ENCODE data around the gene TCEAL9.
"Not testable (repeated sequence)": the region's sequence is repeated elsewhere in the genome, so short reads cannot be mapped to it uniquely, and the experiment has no call there.

TCEAL9 gene, protein sequence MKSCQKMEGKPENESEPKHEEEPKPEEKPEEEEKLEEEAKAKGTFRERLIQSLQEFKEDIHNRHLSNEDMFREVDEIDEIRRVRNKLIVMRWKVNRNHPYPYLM
- total RNA-seq, result 0 to 0.59 (median 0.34) reads per million in 4 donors

DNA sequence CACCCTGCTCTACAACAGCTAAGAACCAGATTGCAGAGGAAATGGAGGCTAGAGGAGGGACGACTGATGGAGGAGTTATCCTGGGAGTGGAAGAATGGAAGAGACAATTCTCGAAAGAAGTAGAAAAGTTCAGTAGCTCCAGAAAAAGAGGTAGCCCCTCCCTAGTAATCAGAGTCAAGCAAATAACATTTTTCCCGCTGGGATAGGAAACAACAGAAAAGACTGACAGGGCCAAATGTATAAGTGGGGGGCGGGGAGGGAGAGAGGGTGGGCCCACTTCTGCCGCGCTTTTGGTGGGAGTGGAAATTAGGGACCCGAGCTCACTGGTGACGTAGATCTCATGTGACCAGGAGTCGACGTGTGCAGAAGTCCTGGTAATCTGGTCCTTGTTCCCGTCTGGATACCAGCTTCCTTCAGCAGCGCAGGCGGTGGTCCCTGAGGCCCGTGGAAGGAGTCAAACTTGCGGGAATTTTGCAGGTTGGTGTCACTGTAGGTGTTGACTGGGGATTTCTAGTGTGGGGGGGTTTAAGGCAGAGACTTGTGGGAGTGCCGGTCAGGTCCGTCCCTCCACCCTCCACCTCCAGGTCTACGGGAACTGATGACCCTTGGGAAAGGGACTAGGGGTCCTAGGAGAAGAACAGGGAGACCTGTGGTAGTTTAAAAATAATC is at the start of gene TCEAL9:
Gene TCEAL9, plus strand, starts transcription at position 377 of the 669 bp plus-strand sequence. CDS start 1,179 bp downstream, outside the sequence.
- DNase-seq, result no peak

DNA sequence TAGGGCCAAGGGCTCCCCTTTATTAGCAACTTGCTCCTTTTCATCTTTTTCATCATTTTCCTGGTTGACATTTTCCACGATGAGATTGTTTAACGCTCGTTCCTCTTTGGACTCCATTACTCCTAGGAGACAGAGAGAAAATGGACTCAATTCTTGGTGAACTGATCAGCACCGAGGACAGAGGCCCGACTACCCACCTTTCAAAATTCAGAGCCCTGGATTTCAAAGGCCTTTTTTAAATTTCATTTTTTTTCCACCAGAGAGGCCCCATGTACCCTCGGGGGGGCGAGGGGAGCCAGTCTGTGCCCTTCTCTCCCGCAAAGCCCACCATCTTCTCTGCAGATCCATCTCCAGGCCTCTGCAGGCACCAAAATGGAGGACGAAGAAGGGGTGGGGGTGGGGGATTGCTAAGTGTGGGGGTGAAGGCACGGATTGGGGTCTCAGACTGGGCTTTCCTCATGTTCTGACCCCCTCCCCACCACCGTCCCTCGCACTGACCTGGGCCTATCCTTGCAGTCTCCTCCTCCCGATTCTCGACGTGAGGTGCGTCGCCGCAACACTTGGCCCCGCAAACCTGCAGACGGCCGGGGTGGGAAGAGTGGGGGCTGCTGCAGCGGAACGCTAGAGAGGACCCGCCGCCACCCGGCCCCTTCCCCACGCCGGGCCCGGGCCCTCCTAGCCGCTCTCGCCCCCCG is 46.3 kb upstream of the TCEAL9 start:
- no peak for DNase-seq

DNA sequence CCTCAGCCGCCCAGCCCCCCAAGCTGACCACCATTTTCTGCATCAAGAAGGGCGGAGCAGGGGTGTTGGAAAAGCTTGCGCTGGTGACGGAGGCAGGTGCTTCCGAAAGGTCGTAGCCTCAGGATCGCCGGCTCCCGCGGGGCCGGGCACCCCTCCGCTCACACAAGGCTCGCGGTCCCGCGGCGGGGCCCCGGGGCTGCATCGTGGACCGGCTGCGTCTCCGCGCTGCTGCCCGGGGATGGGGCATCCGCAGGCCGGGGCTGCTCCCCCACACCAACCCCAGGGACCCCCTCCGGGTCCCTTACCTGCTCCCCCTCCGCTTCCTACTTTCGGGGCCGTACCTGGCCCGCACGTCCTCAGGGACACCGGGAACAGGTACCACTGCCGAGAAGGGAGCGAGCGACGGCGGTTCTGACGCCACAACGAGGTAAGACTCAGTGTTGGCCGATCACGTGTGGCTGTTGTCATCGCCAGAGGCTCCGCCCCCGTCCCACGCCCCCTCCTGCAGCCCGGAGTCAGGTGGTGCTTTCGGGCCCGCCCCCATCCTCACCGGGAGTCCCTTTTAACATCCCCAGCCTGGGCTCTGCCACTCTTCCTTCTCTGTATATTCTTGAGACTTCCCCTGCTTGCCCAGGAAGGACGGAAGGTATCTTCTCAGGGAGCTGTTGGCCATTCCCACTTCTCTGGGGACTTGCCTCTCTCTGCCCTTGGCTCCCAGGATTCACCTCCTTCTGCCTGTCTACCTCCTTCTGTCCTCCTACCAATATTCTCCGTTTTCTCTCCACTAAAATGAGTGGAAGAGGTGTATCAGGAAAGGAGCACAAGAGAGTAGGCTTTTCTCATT is 45.5 kb upstream of the TCEAL9 start, which contains the start of gene BEX2:
Gene BEX2, minus strand, starts transcription at position 436 of the 844 bp plus-strand sequence. CDS start 1,014 bp downstream, outside the sequence.
- peak; percentile 70 to 82 (median 77) for DNase-seq

DNA sequence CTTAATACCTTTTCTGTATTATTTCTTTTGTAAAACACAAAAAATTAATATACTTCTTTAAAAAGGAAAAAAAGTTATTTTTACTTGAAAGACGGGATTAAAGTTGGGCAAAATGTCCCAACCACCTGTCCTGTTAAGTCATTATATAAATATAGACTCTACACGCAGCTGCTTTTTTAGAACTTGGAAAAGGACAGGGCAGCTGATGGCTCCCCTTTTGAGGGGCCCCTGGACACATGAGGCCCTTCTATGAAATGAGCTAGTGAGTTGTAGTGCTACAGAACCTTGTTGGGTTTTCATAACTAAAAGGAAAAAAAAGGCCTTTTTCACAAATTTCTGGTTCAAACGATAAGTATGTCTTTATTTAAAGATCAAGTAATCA is 44.9 kb upstream of the TCEAL9 start:
- no peak for DNase-seq

DNA sequence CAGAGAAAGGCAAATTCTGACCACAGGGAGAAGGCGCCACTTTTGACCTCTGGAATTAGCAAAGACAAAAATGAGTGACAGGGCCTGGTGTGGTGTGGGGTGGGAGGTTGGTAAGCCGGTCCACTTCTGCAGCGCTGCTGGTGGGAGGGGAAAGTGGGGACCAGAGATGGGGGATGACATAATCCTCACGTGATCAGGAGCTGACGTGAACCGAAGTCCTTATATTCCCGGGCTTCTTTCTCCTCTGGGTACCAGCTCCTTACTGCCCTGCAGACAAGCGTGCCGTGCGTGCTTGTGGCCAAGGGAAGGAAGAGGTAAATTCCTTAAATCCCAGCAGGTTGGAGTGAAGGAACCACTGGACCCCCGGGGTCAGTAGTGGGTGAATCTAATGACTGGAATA is 26.3 kb upstream of the TCEAL9 start, which contains the start of gene TCEAL7:
Gene TCEAL7, plus strand, starts transcription at position 249 of the 400 bp plus-strand sequence. CDS start 1,165 bp downstream, outside the sequence.
- no peak for DNase-seq

DNA sequence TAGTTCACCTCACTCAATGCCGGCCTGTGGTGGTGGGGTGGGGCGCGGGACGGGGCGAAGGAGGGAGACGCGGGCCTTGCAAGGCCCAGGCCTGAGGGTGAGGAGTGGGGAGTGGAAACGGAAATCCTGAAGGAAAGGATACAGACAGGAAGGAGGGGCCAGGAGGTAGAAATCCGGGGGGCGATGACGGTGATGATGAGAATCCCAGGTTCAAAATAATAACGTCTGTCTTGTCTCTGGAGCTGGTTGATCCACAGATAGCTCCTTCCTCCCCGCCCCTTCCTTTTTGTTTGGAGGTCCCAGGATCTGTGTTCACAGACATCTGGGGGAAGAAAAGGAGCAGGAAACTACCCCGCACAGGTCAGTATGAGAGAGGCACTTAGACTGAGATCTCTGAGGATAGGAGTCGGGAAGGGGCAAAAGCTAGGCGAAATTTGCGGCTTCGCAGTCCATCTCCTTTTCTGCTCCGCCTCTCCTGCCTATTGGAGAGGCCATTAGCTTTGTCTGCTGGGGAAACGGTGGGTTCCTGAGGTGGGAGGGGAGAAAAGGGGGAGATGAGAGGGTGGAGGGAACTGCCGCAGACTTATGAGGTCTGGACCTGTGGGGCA is 25.5 kb upstream of the TCEAL9 start:
- DNase-seq, result no peak

DNA sequence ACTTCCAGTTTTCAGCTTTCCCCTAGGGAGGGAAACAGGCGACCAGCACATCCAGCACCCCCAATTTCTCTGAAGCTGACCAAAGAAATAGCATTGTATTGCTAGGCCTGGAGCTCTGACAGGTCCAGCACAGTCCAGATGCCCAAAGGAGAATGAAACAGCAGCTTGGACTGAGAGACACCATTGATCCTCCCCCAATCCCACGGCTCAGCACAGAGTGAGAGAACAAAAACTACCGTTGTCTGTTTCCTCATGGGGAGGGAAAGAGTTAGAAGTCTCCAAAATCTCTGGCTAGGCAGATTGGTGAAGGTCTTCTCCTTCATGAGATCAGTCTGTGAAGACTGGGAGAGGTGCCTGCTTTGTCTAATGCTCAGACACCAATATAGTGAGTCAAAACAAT is 17.6 kb upstream of the TCEAL9 start:
- DNase-seq, result no peak

DNA sequence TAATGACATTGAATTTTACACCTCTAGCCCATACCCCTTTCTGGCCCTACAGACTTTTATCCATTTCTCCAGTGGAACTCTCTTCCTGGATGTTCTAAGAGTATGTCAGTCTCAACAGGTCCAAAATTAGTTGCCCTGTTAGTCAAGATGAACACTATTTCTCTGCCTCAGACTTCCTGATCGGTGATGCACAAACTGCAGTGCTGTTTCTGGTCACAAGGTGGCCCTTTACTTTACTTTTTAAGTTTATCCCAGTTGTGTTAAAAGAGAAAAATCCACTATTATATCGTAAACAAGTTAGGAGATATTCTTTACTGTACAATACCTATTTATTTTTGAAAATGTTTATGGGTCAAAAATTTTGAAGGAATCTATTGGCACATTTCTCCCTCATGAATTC is 13.2 kb upstream of the TCEAL9 start:
- DNase-seq, result peak in 3 of 5 donors; percentile 3 to 27 (median 10)

DNA sequence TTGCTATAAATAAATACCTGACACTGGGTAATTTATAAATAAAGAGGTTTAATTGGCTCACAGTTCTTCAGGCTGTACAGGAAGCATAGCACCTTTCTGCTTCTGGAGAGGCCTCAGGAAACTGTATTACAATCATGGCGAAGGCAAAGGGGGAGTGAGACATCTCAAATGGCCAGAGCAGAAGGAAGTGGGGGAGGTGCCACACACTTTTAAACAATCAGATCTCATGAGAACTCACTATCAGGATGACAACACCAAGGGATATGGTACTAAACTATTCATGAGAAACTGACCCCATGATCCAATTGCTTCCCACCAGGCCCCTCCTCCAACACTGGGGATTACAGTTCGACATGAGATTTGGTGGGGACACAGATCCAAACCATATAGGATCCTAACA is 11.7 kb upstream of the TCEAL9 start:
- DNase-seq, result no peak

DNA sequence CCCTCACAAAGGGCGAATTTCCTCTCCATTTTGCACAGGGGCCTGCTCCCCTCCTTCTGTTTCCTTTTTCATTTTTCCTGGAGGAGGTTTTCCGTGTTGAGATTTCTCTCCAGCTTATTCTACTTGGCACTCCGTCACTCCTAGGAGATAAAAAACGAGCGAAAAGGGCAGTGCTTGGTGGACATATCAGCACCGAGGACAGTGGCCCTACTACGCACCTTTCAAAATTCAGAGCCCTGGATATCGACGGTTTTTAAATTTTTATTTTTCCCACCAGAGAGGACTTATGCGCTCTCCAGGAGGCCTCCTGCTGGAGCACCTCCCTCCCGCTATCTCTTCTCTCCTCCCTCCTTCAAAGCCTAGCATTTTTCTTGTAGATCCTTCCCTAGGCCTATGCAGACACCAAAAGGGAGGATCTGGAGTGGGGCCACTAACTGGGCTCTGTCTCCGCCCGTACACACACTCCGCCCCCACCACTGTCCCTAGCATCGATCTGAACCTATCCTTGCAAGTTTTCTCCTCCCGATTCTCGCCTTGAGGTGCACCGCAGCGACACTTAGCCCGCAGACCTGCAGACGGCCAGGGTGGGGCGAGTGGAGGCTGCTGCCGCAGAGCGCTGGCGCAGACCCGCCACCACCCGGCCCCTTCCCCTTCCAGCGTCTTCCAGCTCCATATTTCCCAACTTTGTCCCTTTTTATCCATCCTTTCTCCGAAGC is 8.5 kb upstream of the TCEAL9 start:
- DNase-seq, result no peak

DNA sequence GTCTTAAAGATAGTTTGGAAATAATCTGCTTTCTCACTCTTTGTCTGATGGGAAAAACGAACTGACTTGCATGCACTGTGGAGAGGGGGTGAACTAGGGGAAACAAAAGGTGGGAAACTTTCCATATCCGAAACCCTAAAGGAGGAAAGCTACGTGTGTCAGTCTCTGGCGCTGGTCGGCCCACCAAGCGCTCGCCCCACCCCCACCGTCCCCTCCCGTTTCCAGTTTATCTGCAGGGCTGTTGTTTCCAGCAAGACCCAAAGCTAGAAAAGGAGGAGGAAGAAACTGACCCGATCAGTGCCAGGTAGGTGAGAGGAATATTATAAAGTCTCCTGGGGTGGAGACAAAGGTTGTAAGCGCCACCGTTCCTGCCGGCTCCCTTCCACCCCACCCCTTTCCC is 552 bp downstream of the TCEAL9 start:
- DNase-seq, result no peak

DNA sequence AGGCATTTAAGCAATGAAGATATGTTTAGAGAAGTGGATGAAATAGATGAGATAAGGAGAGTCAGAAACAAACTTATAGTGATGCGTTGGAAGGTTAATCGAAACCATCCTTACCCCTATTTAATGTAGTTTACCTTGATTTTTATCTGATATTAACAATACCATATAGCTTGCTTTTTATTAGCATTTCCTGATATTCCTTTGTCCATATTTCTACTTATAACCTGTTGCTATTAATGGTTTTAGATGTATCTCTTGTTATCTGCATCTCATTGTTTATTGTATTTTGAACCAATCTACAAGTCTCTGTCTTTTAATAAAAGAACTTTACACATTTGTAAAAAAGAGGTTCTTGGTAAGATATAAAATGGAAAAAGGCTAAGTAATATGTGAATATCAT is 1.6 kb downstream of the TCEAL9 start:
- no peak for DNase-seq

DNA sequence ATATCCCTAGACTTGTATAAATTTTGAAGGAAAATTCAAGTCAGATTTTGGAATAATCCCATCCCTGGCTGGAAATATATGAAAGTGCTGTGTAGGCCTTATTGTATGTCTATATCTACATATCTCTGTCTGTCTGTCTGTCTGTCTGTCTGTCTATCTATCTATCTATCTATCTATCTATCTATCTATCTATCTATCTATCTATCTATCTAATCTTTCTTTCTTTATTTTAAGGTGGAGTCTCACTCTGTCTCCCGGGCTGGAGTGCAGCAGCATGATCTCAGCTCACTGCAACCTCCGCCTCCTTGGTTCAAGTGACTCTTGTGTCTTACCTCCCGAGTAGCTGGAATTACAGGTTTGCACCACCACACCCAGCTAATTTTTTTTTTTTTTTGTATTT is 3.3 kb downstream of the TCEAL9 start:
- not testable (repeated sequence) for DNase-seq

DNA sequence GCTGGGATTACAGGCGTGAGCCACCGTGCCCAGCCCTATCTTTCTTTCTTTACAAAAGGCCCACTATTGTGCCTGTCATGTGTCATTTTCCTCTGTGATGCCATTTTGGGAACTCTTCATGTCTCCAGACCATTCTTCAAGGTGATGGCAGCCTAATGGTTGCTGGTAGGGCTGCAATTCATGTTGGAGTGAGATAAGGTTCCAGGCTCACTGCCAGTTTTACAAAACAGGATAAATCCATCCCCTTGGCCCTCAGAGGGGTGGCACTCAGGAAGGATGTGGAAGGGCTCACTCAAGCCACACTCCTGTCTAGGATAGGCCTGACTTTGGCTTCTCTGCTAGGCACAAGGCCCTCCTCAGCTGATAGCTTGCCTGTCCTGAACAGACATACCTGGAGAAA is 3.8 kb downstream of the TCEAL9 start:
- DNase-seq, result no peak

DNA sequence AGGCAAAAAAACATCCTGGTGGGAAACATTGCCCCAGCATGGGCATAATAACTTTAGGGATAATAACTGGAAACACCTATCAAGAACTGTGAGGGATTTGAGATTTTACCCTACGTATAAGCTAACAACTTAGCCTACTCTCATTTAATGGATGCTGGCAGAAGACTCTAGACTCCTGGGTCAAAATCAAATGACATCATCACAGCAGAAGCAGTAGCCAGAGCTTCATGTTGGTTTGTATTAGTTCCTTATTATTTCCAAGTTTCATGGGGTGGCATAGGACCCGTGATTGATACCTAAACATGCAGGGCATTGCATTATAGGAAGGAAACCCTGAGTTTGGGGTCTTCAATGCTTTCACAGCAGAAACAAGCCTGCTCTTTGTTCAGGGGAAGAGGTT is 4.6 kb downstream of the TCEAL9 start:
- no peak for DNase-seq

DNA sequence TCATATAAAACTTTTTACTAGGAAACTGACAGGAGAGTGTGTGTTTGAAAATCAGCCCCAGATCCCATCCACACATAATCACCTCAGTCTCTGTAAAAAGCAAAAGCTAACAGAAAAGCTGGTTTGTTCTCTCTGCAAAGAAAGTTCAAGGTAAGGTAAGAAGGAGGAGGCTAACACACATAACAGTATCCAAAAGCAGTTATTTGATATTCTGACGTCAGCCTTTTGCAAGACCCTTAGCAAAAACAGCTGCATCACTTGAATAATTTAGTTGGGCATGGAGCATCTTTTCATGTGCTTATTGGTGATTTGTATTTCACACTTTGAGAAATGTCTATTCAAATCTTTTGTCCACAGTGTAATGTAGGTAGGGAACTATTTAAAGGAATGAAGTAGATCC is 5.5 kb downstream of the TCEAL9 start:
- no peak for DNase-seq

DNA sequence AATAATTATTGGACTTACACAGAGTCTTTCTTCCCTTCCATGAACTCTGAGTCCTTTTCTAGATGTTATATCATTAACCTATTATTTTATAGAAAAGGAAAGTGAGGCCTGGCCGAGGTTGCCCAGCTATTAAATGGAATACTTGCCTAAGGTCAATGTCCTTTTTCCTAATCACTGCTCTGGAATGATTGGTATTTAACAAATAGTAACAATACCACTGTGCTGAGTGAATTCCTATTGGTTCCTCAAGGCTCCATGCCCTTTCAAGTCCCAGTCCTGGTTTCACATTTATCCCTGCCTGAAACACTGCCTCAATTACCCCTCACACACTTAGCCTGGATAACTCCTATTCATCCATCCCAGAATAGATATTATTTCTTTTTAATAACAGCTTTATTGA is 6.2 kb downstream of the TCEAL9 start:
- DNase-seq, result no peak

DNA sequence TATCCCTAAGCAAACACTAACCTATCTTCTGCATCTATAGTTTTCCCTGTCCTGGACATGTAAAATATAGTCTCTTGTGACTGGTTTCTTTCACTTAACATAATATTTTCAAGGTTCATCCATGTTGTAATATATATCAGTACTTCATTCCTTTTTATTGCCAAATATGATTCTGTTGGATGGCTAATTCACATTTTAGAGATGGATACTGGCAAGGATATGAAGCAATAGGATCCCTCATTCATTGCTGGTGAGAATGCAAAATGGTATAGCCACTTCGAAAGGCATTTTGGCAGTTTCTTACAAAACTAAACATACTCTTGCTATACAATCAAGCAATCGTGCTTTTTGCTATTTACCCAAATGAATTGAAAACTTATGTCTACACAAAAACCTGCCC is 6.7 kb downstream of the TCEAL9 start:
- no peak for DNase-seq

DNA sequence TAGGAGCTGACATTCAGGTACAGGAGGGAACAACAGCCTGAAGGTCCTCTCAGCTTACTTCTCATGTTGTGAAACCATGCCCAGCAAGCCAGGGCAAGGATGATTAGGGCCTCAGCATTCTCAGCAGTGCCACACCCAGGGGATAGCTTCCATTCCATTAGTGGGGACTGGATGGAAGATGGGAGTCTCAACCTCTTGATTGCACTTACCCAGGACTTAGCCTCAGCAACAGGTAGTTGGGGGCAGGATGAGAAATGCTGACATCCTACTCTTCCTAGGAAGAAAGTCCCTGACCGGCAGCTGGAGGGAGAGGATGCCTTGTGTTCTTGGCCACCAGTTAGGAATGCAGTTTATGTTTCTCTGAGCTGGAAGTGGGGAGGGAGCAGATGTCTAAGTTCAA is 11.2 kb downstream of the TCEAL9 start:
- DNase-seq, result no peak

DNA sequence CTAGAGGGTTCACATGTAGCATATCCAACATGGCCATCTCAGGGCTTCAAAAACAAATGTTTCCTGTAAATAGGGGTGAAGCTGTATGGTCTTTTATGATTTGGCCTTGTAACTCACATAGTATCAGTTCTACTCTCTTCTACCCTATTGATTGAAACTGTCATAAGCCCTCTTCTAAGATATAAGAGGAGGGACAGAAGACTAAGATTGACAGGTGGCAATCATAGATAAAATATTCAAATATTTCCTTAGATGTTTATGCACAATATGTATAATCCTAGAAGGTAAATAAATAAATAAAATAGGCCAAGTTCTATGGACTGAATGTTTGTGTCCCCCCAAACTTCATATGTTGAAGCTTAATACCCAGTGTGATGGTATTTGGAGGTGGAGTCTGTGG is 13.2 kb downstream of the TCEAL9 start:
- no peak for DNase-seq

DNA sequence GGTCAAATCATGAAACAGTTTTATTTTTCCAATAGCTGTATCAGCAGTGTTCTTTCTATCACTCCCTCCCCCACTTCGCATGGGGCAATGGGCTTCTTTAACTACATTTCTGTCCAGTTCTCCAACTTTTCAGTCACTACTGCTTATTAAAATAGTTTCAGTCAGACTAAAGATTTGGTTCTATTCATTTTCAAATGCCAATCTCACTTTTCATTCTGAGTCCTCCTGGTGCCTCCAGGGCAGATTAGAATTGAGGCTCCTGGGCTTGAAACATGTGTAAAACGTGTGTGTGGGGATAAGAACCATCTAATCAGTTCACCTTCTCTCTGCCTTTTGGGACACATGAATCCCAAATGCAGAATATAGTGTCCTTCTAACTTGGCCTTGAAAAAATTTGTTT is 16.6 kb downstream of the TCEAL9 start:
- DNase-seq, result no peak

DNA sequence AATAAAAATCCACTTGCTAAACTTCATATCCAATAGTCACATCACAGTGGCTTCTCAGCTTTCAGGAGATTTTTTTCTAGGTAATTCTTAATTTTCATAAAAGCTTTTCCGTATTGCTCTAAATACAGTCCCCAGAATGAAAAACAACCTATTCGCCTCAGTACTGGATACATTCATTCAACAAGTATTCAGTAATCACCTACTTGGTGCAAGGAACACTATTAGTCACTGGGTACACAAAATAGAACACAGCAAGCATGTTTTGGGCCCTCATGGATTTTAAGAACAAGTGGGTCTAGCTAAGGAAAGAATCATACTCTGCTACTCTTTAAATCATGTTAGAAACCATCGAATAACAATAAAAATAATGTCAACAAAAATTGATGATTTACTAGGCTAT is 17.3 kb downstream of the TCEAL9 start:
- DNase-seq, result no peak

All from T-helper 1 cell (primary cell).